HepG2 (cell line): Measurements from ENCODE around the gene HARBI1. TPM values are rescaled to one million over a fixed set of nuclear protein-coding genes. Genes with fewer than 3 reads are reported as not detected.

Source experiments
- ATAC-seq: fragments of 200-7000 bp; cut with Tn5 transposase; 3 replicates; pipeline ENCODE4 v1.9.1; 2020; ENCODE audit warnings: mild to moderate bottlenecking, moderate library complexity
- BruUV-seq: library from RNA; stranded (reverse); fragments of 400-500 nt; replicated peaks from 2 replicates; lab custom pipeline; 2021; lab: Mats Ljungman, UMichigan
- CTCF ChIA-PET: fragments of 300-600 bp; formaldehyde crosslinking; extraction: SDS; loops from one replicate; lab custom pipeline; 2021; ENCODE audit warnings: low total read pairs, inconsistent platforms, low intra/inter-chr PET ratio; lab: Yijun Ruan, JAX
- POLR2A ChIA-PET: fragments of 350-600 bp; sonication (Branson Sonifier 250); formaldehyde crosslinking; loops from one replicate; lab custom pipeline; 2020; ENCODE audit warnings: antibody characterized with exemption, inconsistent platforms; lab: Yijun Ruan, JAX
- DNase-seq: peaks from one replicate; pipeline ENCODE4 v3.0.0-alpha.2; 2015; ENCODE audit warnings: low spot score
- FAIRE-seq: peaks from 3 replicates; lab custom pipeline; 2011; peaks lifted over from hg19 to GRCh38; lab: Jason Lieb, UNC
- H2AFZ ChIP-seq: one replicate; pipeline ENCODE4 v1.6.1; 2011; ENCODE audit warnings: low read length, inconsistent platforms
- H3K27ac ChIP-seq: fragments of 300-600 bp; 3 replicates; pipeline ENCODE4 v1.8.0; 2011; ENCODE audit warnings: mixed run types, mild to moderate bottlenecking, mixed read lengths, low read length, inconsistent platforms; ENCODE audit not compliant: insufficient read depth; ENCODE audit errors: extremely low read length
- H3K27me3 ChIP-seq, 2 experiments: fragments of 200-600 bp in 1 of 2; 2 replicates in 1 of 2; 3 replicates in 1 of 2; pipeline versions ENCODE4 v1.6.0 to v1.8.0; 2011; ENCODE audit warnings: low read length in 2 of 2, mild to moderate bottlenecking in 2 of 2, moderate library complexity in 2 of 2, inconsistent platforms in 1 of 2; ENCODE audit not compliant: insufficient read depth in 2 of 2, control insufficient read depth in 1 of 2
- H3K36me3 ChIP-seq, 2 experiments: fragments of 200-600 bp in 1 of 2; replicated peaks in 1 of 2; 2 replicates in 1 of 2; 3 replicates in 1 of 2; pipeline versions ENCODE4 v1.5.1 to v1.8.0; 2011; ENCODE audit warnings: low read length in 2 of 2, inconsistent platforms in 1 of 2; ENCODE audit not compliant: insufficient read depth in 2 of 2, control insufficient read depth in 1 of 2
- H3K4me1 ChIP-seq: 2 replicates; pipeline ENCODE4 v1.5.1; 2012; ENCODE audit warnings: low read length, inconsistent platforms; ENCODE audit not compliant: insufficient read depth
- H3K4me2 ChIP-seq: 2 replicates; pipeline ENCODE4 v1.6.0; 2011; ENCODE audit warnings: low read depth, low read length, inconsistent platforms
- H3K4me3 ChIP-seq, 3 experiments: fragments of 200-600 bp in 1 of 3; sonication (generic), shearing (Covaris generic) in 1 of 3; replicated peaks in 1 of 3; 2 replicates each; pipeline ENCODE4 v1.5.1; 2011 to 2016; ENCODE audit warnings: low read length in 3 of 3, inconsistent platforms in 2 of 3, low read depth in 2 of 3, mild to moderate bottlenecking in 2 of 3, control low read depth in 1 of 3, mixed read lengths in 1 of 3; ENCODE audit not compliant: insufficient read depth in 1 of 3
- H3K79me2 ChIP-seq: one replicate; pipeline ENCODE4 v1.6.1; 2011; ENCODE audit warnings: low read length, inconsistent platforms; ENCODE audit not compliant: insufficient read depth
- H3K9ac ChIP-seq: 2 replicates; pipeline ENCODE4 v1.6.0; 2011; ENCODE audit warnings: mild to moderate bottlenecking, low read depth, low read length, inconsistent platforms; ENCODE audit not compliant: insufficient read depth
- H3K9me3 ChIP-seq: 2 replicates; pipeline ENCODE4 v1.5.1; 2012; ENCODE audit warnings: mild to moderate bottlenecking, low read length
- H4K20me1 ChIP-seq: 2 replicates; pipeline ENCODE4 v1.6.0; 2011; ENCODE audit warnings: inconsistent platforms, mild to moderate bottlenecking, low read length, moderate library complexity; ENCODE audit not compliant: insufficient read depth
- CHD2 ChIP-seq: IDR thresholded peaks from 2 replicates; pipeline ENCODE4 v1.6.1; 2011; ENCODE audit warnings: low read depth, low read length, improper control_type of control experiment
- CREM ChIP-seq, 2 experiments: sonication (generic) in 1 of 2; formaldehyde crosslinking in 1 of 2; IDR thresholded peaks; 2 replicates each; pipeline versions ENCODE4 v1.4.0 to v1.6.1; 2016 to 2020; ENCODE audit warnings: antibody characterized with exemption in 1 of 2, mild to moderate bottlenecking in 1 of 2, missing genetic modification reagents in 1 of 2
- KLF15 ChIP-seq: sonication (generic); formaldehyde crosslinking; IDR thresholded peaks from 2 replicates; pipeline ENCODE4 v1.8.1; 2023; ENCODE audit warnings: borderline replicate concordance, mild to moderate bottlenecking, inconsistent platforms, missing genetic modification reagents, mixed read lengths
- PHF8 ChIP-seq: sonication (generic); formaldehyde crosslinking; IDR thresholded peaks from 2 replicates; pipeline ENCODE4 v1.5.0; 2020; ENCODE audit warnings: missing genetic modification reagents
- POLR2A ChIP-seq, 2 experiments: IDR thresholded peaks; 2 replicates each; pipeline ENCODE4 v1.6.1; 2011; ENCODE audit warnings: low read depth in 2 of 2, low read length in 2 of 2, mild to moderate bottlenecking in 1 of 2, moderate library complexity in 1 of 2; ENCODE audit not compliant: insufficient read depth in 1 of 2
- SMARCE1 ChIP-seq: fragments of 450-650 bp; IDR thresholded peaks from 2 replicates; pipeline ENCODE4 v1.6.1; 2017; ENCODE audit warnings: borderline replicate concordance
- WIZ ChIP-seq: sonication (generic); formaldehyde crosslinking; IDR thresholded peaks from 2 replicates; pipeline ENCODE4 v1.5.1; 2020; ENCODE audit warnings: mild to moderate bottlenecking, missing genetic modification reagents
- ZNF317 ChIP-seq: sonication (generic); formaldehyde crosslinking; IDR thresholded peaks from 2 replicates; pipeline ENCODE4 v1.5.0; 2020; ENCODE audit warnings: mild to moderate bottlenecking, missing genetic modification reagents
- ZNF713 ChIP-seq: sonication (generic); formaldehyde crosslinking; IDR thresholded peaks from 2 replicates; pipeline ENCODE4 v1.4.0; 2020; ENCODE audit warnings: mild to moderate bottlenecking, missing genetic modification reagents
- ZNF75D ChIP-seq: sonication (generic); formaldehyde crosslinking; IDR thresholded peaks from 2 replicates; pipeline ENCODE4 v1.8.1; 2023; ENCODE audit warnings: missing genetic modification reagents, mild to moderate bottlenecking, borderline replicate concordance
- WGBS: methylation state at CpG from one replicate; pipeline ENCODE4 v1.1.6; 2017; ENCODE audit warnings: low lambda C conversion rate; 5-methylcytosine and 5-hydroxymethylcytosine counted together
- in situ Hi-C: cut with HindIII; loops from 2 replicates; pipeline ENCODE4 v1.10.0; 2017; ENCODE audit warnings: low pct_unique_long_range_greater_than_20kb; ENCODE audit not compliant: extremely low pct_ligation_motif_present
- intact Hi-C: fragments of 100-400 bp; cut with micrococcal nuclease; formaldehyde crosslinking; loops from one replicate; pipeline ENCODE4 v1.10.0; 2022; ENCODE audit not compliant: unreplicated experiment
- polyA plus RNA-seq, 8 experiments: library from polyadenylated mRNA; depleted of rRNA in 3 of 8; stranded (reverse) in 7 of 8; unstranded in 1 of 8; fragments of >200 nt; fragmentation: Illumina TruSeq in 4 of 8; extraction: Trizol in 4 of 8; gene quantifications; 2 replicates each; pipeline versions ENCODE4 v1.2.1 to v1.2.3, GENCODE V29; 2011 to 2016; ENCODE audit warnings: low read depth in 4 of 8, missing spikeins in 1 of 8, mixed read lengths in 1 of 8; ENCODE audit not compliant: insufficient read depth in 1 of 8
- total RNA-seq, 5 experiments: library from RNA; depleted of rRNA; stranded (reverse); fragments of >200 nt; fragmentation: Illumina TruSeq; extraction: Trizol; gene quantifications; 2 replicates each; pipeline ENCODE4 v1.2.3, GENCODE V29; 2016; ENCODE audit warnings: low read depth in 1 of 5
- TF ChIP-seq, protein P1 (sequence below): sonication (generic); formaldehyde crosslinking; IDR thresholded peaks from 2 replicates; pipeline ENCODE4 v1.4.0; 2020; ENCODE audit warnings: missing genetic modification reagents
- TF ChIP-seq, protein P2 (sequence below): fragments of 450-650 bp; IDR thresholded peaks from 2 replicates; pipeline ENCODE4 v1.6.1; 2017; ENCODE audit warnings: mild to moderate bottlenecking
- TF ChIP-seq, protein P3 (sequence below): sonication (generic); formaldehyde crosslinking; IDR thresholded peaks from 2 replicates; pipeline ENCODE4 v1.4.0; 2020; ENCODE audit warnings: mild to moderate bottlenecking, missing genetic modification reagents
- TF ChIP-seq, protein P4 (sequence below): sonication (generic); formaldehyde crosslinking; IDR thresholded peaks from 2 replicates; pipeline ENCODE4 v1.5.0; 2020; ENCODE audit warnings: mild to moderate bottlenecking, missing genetic modification reagents

HARBI1 gene
- total and polyA plus RNA-seq, 2 of the 13 experiments (the other 11 are each of a cell fraction or from before 2014, with no cell fraction given): 2.5 to 4.8 TPM

DNA sequence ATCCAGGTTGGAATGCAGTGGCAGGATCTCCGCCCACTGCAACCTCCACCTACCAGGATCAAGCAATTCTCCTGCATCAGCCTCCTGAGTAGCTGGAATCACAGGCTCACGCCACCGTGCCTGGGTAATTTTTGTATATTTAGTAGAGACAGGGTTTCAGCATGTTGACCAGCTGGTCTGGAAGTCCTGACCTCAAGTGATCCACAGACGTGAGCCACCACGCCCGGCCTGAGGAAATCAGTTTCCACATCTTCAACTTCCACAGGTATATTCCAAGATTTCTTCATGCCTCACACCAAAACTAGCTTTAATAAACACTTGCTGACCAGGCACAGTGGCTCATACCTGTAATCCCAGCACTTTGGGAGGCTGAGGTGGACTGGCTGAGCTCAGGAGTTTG, 7.6 kb downstream of the HARBI1 start:
- intact Hi-C loops: no loop called here
- WGBS: 90% methylated on average over 6 of the region's 6 CpGs

More for the DNA sequence above, 7.6 kb downstream of the HARBI1 start:
- ChIA-PET POLR2A (no interaction called here), CTCF (no interaction called here)
- no TSS peak for BruUV-seq
- Histone ChIP-seq H3K9ac (no peak overlapping the region), H3K27ac (no peak overlapping the region), H3K4me2 (no peak overlapping the region), H3K79me2 (no peaks in the 10 kb centered on the region), H3K4me3 (no peak overlapping the region), H4K20me1 (no peaks in the 10 kb centered on the region), H2AFZ (no peak overlapping the region), H3K36me3 (no peaks in the 10 kb centered on the region), H3K27me3 (no peaks in the 10 kb centered on the region)
- no peak for TF ChIP-seq CREM (IDR thresholded peaks at IDR 0.05)
- no peak for TF ChIP-seq CREM (CRISPR knock-in tag; IDR thresholded peaks at IDR 0.05)
- TF ChIP-seq, protein P1, sequence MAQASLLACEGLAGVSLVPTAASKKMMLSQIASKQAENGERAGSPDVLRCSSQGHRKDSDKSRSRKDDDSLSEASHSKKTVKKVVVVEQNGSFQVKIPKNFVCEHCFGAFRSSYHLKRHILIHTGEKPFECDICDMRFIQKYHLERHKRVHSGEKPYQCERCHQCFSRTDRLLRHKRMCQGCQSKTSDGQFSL: no peak
- TF ChIP-seq SMARCE1: no peak
- no peak for TF ChIP-seq POLR2A (IDR thresholded peaks at IDR 0.05; ENCODE audit: insufficient read depth in 1 of 2, low read depth in 2 of 2, low read length in 2 of 2)
- TF ChIP-seq KLF15 (CRISPR knock-in tag): no peak
- TF ChIP-seq, protein P2, sequence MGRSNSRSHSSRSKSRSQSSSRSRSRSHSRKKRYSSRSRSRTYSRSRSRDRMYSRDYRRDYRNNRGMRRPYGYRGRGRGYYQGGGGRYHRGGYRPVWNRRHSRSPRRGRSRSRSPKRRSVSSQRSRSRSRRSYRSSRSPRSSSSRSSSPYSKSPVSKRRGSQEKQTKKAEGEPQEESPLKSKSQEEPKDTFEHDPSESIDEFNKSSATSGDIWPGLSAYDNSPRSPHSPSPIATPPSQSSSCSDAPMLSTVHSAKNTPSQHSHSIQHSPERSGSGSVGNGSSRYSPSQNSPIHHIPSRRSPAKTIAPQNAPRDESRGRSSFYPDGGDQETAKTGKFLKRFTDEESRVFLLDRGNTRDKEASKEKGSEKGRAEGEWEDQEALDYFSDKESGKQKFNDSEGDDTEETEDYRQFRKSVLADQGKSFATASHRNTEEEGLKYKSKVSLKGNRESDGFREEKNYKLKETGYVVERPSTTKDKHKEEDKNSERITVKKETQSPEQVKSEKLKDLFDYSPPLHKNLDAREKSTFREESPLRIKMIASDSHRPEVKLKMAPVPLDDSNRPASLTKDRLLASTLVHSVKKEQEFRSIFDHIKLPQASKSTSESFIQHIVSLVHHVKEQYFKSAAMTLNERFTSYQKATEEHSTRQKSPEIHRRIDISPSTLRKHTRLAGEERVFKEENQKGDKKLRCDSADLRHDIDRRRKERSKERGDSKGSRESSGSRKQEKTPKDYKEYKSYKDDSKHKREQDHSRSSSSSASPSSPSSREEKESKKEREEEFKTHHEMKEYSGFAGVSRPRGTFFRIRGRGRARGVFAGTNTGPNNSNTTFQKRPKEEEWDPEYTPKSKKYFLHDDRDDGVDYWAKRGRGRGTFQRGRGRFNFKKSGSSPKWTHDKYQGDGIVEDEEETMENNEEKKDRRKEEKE: no peak
- TF ChIP-seq ZNF713: no peak
- TF ChIP-seq PHF8 (CRISPR knock-in tag): no peak
- TF ChIP-seq, protein P3, sequence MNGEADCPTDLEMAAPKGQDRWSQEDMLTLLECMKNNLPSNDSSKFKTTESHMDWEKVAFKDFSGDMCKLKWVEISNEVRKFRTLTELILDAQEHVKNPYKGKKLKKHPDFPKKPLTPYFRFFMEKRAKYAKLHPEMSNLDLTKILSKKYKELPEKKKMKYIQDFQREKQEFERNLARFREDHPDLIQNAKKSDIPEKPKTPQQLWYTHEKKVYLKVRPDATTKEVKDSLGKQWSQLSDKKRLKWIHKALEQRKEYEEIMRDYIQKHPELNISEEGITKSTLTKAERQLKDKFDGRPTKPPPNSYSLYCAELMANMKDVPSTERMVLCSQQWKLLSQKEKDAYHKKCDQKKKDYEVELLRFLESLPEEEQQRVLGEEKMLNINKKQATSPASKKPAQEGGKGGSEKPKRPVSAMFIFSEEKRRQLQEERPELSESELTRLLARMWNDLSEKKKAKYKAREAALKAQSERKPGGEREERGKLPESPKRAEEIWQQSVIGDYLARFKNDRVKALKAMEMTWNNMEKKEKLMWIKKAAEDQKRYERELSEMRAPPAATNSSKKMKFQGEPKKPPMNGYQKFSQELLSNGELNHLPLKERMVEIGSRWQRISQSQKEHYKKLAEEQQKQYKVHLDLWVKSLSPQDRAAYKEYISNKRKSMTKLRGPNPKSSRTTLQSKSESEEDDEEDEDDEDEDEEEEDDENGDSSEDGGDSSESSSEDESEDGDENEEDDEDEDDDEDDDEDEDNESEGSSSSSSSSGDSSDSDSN (CRISPR knock-in tag): no peak
- no peak for TF ChIP-seq ZNF75D (CRISPR knock-in tag)
- TF ChIP-seq, protein P4, sequence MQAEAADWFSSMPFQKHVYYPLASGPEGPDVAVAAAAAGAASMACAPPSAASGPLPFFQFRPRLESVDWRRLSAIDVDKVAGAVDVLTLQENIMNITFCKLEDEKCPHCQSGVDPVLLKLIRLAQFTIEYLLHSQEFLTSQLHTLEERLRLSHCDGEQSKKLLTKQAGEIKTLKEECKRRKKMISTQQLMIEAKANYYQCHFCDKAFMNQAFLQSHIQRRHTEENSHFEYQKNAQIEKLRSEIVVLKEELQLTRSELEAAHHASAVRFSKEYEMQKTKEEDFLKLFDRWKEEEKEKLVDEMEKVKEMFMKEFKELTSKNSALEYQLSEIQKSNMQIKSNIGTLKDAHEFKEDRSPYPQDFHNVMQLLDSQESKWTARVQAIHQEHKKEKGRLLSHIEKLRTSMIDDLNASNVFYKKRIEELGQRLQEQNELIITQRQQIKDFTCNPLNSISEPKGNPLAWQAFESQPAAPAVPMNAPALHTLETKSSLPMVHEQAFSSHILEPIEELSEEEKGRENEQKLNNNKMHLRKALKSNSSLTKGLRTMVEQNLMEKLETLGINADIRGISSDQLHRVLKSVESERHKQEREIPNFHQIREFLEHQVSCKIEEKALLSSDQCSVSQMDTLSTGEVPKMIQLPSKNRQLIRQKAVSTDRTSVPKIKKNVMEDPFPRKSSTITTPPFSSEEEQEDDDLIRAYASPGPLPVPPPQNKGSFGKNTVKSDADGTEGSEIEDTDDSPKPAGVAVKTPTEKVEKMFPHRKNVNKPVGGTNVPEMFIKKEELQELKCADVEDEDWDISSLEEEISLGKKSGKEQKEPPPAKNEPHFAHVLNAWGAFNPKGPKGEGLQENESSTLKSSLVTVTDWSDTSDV (CRISPR knock-in tag): no peak
- TF ChIP-seq ZNF317: no peak
- TF ChIP-seq CHD2: no peak
- no peak for TF ChIP-seq WIZ (CRISPR knock-in tag)
- TF ChIP-seq, all 625 proteins: peak for 0
- no peaks in the 10 kb centered on the region for H3K9me3 ChIP-seq
- peaks cover 31% of the 10 kb centered on the region for H3K4me1 ChIP-seq
- ATAC-seq: no peak
- in situ Hi-C loops: no loop called here
- no peak for FAIRE-seq
- no peak for DNase-seq
